Nephron progenitor cell (in vitro differentiated cells): Measurements from ENCODE around the gene PIGW.

Experiments
- DNase-seq: peaks from one replicate; pipeline ENCODE4 v3.0.0; 2021
- H3K27ac Mint-ChIP-seq: 2 replicates; pipeline ENCODE4 v1.8.0; 2021; ENCODE audit warnings: mild to moderate bottlenecking, moderate library complexity, mixed read lengths
- H3K27me3 Mint-ChIP-seq: 2 replicates; pipeline ENCODE4 v1.8.0; 2021; ENCODE audit warnings: mild to moderate bottlenecking, low read depth, mixed read lengths; ENCODE audit not compliant: poor library complexity
- H3K36me3 Mint-ChIP-seq: 2 replicates; pipeline ENCODE4 v1.8.0; 2021; ENCODE audit warnings: low read depth, mixed read lengths
- H3K4me1 Mint-ChIP-seq: 2 replicates; pipeline ENCODE4 v1.8.0; 2021; ENCODE audit warnings: mixed read lengths
- H3K4me3 Mint-ChIP-seq: 2 replicates; pipeline ENCODE4 v1.8.0; 2021; ENCODE audit warnings: mild to moderate bottlenecking, moderate library complexity, mixed read lengths
- H3K9me3 Mint-ChIP-seq: 2 replicates; pipeline ENCODE4 v1.8.0; 2021; ENCODE audit warnings: mild to moderate bottlenecking, moderate library complexity, mixed read lengths
- CTCF ChIP-seq: fragments of 200-600 bp; sonication (generic); IDR thresholded peaks from 2 replicates; pipeline ENCODE4 v1.5.0; 2021; ENCODE audit warnings: antibody characterized with exemption

The PIGW gene

DNA sequence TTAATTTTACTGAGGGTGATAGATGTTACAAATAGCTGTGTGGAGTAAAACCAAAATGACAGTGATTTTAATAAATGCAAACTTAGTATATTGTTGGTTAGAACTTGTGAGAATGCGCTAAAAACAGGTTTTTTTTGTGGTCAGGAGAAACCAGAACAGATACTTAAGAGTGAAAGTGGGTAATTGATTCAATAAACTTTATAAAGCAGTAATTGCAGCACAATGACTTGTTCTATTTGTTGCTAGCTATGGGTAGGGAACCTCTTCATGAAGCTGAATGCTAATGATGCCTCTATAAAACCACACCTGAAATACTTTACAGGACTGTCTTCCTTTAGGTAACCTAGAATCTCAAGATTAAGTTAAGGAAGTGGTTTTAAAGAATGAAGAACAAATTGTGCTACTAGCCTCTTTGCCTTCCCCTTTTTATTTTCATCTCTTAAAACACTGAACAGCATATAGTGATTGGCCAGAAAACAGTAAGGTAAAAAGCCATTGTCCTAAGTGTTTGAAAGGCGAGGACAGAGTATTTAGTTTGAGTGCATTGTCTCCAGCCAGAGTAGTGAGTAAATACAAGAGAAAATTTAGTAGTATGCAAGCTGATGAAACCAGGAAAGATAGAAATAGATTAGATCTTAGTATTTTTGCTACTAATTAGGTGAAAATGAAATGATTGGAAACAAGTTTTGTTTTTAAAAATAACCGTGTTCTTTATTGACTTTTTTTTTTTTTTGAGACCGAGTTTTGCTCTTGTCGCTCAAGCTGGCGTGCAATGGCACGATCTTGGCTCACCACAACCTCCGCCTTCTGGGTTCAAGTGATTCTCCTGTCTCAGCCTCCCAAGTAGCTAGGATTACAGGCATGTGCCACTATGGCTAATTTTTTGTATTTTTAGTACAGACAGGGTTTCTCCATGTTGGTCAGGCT is 16.0 kb downstream of the PIGW start:
- H3K4me3 Mint-ChIP-seq = no peak overlapping the region
- DNase-seq = no peak
- no peak for TF ChIP-seq CTCF
- H3K36me3 Mint-ChIP-seq = peaks cover 28% of the 10 kb centered on the region
- peaks cover 20% of the 10 kb centered on the region for H3K4me1 Mint-ChIP-seq
- no peaks in the 10 kb centered on the region for H3K9me3 Mint-ChIP-seq
- no peaks in the 10 kb centered on the region for H3K27me3 Mint-ChIP-seq
- peak overlapping the region; percentile 16 for H3K27ac Mint-ChIP-seq

GRCh38 chr17:36553459-36553858 is 18.7 kb downstream of the PIGW start:
- no peak for TF ChIP-seq CTCF
- Mint-ChIP-seq H3K4me1 (peaks cover 7% of the 10 kb centered on the region), H3K36me3 (peaks cover 45% of the 10 kb centered on the region), H3K27me3 (no peaks in the 10 kb centered on the region), H3K4me3 (no peak overlapping the region), H3K9me3 (no peaks in the 10 kb centered on the region), H3K27ac (peak overlapping the region; percentile 64)
- DNase-seq = no peak

DNA sequence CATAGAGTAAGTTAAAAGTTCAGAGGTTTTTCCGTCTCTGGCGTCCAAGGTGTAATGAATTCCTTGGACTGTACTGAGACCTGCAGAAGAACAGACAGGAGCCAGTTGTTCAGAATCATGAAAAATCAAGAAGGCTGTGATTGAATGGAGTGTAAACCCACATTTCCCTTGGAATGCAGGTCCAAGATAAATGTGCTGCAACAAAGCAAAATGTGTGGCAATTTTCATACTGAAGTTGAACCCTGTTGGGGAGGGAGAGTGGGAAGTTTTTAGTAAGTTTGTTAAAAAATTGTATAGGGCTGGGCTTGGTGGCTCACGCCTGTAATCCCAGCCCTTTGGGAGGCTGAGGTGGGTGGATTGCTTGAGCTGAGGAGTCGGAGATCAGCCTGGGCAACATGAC is 31.3 kb downstream of the PIGW start:
- H3K9me3 Mint-ChIP-seq = no peaks in the 10 kb centered on the region
- no peaks in the 10 kb centered on the region for H3K27me3 Mint-ChIP-seq
- H3K4me1 Mint-ChIP-seq = no peaks in the 10 kb centered on the region
- H3K27ac Mint-ChIP-seq = no peak overlapping the region
- peaks cover 76% of the 10 kb centered on the region for H3K36me3 Mint-ChIP-seq
- no peak for TF ChIP-seq CTCF
- no peak overlapping the region for H3K4me3 Mint-ChIP-seq
- no peak for DNase-seq

DNA sequence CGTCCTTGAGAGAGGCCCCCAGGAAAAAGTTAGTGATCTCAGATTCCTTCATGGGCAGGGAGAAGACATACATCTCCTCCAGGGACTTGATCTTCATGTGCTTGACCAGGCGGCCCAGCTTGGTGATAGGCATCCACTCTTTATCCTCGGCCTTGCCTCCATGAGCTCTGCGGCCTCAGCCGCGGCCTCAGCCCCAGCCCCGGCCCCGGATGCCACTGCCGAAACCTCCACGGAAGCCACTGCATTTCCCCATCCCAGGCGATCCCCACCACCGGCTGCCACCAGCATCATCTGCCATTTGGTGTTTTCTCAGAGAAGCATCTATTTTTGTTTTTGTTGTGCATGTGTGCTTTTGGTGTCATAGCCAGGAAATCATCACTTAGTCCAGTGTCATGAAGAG is 40.2 kb downstream of the PIGW start:
- H3K9me3 Mint-ChIP-seq = no peaks in the 10 kb centered on the region
- H3K36me3 Mint-ChIP-seq = peaks cover 61% of the 10 kb centered on the region
- no peak for TF ChIP-seq CTCF
- no peaks in the 10 kb centered on the region for H3K4me1 Mint-ChIP-seq
- no peaks in the 10 kb centered on the region for H3K27me3 Mint-ChIP-seq
- no peak for DNase-seq
- no peak overlapping the region for H3K27ac Mint-ChIP-seq
- no peak overlapping the region for H3K4me3 Mint-ChIP-seq

DNA sequence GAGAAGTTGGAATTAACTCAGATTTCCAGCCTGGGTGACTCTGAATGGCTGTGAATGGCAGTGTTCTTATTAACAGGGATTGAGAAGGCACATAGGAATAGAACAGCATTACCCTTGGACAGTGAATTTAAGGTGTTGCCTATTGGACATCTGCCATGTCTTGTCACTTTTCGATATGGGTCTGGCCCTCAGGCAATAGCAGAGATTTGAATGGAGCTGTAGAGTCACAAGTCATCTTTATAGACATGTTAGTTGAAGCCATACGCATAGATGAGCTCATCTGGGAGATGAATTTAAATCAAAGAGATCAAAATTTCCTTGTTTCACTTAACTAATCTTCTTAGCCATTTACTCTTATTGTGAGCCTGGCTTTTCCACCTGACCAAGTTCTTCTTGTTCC is 42.0 kb downstream of the PIGW start:
- TF ChIP-seq CTCF = no peak
- H3K4me1 Mint-ChIP-seq = no peaks in the 10 kb centered on the region
- peaks cover 76% of the 10 kb centered on the region for H3K36me3 Mint-ChIP-seq
- peak overlapping the region; percentile 20 for H3K27ac Mint-ChIP-seq
- H3K4me3 Mint-ChIP-seq = no peak overlapping the region
- no peaks in the 10 kb centered on the region for H3K27me3 Mint-ChIP-seq
- no peaks in the 10 kb centered on the region for H3K9me3 Mint-ChIP-seq
- DNase-seq = no peak

- Mint-ChIP-seq H3K4me1 (no peaks in the 10 kb centered on the region), H3K4me3 (no peak overlapping the region), H3K27ac (no peak overlapping the region), H3K36me3 (peaks cover 63% of the 10 kb centered on the region), H3K9me3 (no peaks in the 10 kb centered on the region), H3K27me3 (no peaks in the 10 kb centered on the region)
- TF ChIP-seq CTCF = no peak
- DNase-seq = no peak
These were observed 43.9 kb downstream of the PIGW start for GRCh38 chr17:36578671-36579070.
